HG03175 (cell line): ENCODE results near the gene ALDH16A1.

ENCODE experiments used
- ATAC-seq: cut with Tn5 transposase; IDR thresholded peaks from one replicate; pipeline ENCODE4 v1.9.1; 2021; ENCODE audit warnings: mild to moderate bottlenecking, moderate library complexity; ENCODE audit not compliant: unreplicated experiment

The ALDH16A1 gene

GRCh38 chr19:49453013-49453756 lies at the start of gene ALDH16A1:
Gene ALDH16A1, plus strand, starts transcription at chr19:49453225. Its CDS starts 107 bp downstream, at chr19:49453332.
- ATAC-seq: peak; percentile 79

- ATAC-seq: no peak
These were observed 49.4 kb upstream of the ALDH16A1 start for GRCh38 chr19:49403404-49404187.

- ATAC-seq: no peak
These were observed 45.9 kb upstream of the ALDH16A1 start for GRCh38 chr19:49407079-49407478.

- no peak for ATAC-seq
These were observed 45.5 kb upstream of the ALDH16A1 start for GRCh38 chr19:49407482-49408015.

- ATAC-seq: no peak
These were observed 44.1 kb upstream of the ALDH16A1 start for GRCh38 chr19:49408816-49409440.

GRCh38 chr19:49409441-49410029 lies 43.5 kb upstream of the ALDH16A1 start:
- no peak for ATAC-seq

GRCh38 chr19:49411681-49412326 lies 41.2 kb upstream of the ALDH16A1 start:
- ATAC-seq: no peak

- ATAC-seq: no peak
These were observed 39.7 kb upstream of the ALDH16A1 start for GRCh38 chr19:49413348-49413747.

GRCh38 chr19:49414256-49414655 lies 38.8 kb upstream of the ALDH16A1 start:
- ATAC-seq: no peak

- no peak for ATAC-seq
These were observed 37.8 kb upstream of the ALDH16A1 start for GRCh38 chr19:49415102-49415809.

GRCh38 chr19:49415810-49416200 lies 37.2 kb upstream of the ALDH16A1 start:
- no peak for ATAC-seq

- no peak for ATAC-seq
These were observed 35.9 kb upstream of the ALDH16A1 start for GRCh38 chr19:49417088-49417487.

GRCh38 chr19:49418511-49418910 lies 34.5 kb upstream of the ALDH16A1 start:
- no peak for ATAC-seq

GRCh38 chr19:49419173-49419572 lies 33.9 kb upstream of the ALDH16A1 start:
- ATAC-seq: no peak

- ATAC-seq: no peak
These were observed 32.8 kb upstream of the ALDH16A1 start for GRCh38 chr19:49420227-49420626.

GRCh38 chr19:49421039-49421877 lies 31.8 kb upstream of the ALDH16A1 start:
- ATAC-seq: no peak

- no peak for ATAC-seq
These were observed 31.2 kb upstream of the ALDH16A1 start for GRCh38 chr19:49421878-49422202.

GRCh38 chr19:49422407-49423070 lies 30.5 kb upstream of the ALDH16A1 start:
- ATAC-seq: no peak
